GM12892 (cell line): ENCODE measurements around the gene RNF223.

Experiments
- POLR2A ChIP-seq: IDR thresholded peaks from 2 replicates; pipeline ENCODE4 v1.6.1; 2011; ENCODE audit warnings: low read depth, low read length, control low read depth
- POLR2AphosphoS5 ChIP-seq: IDR thresholded peaks from 2 replicates; pipeline ENCODE4 v1.6.1; 2011; ENCODE audit warnings: low read depth, low read length, control low read depth

DNA sequence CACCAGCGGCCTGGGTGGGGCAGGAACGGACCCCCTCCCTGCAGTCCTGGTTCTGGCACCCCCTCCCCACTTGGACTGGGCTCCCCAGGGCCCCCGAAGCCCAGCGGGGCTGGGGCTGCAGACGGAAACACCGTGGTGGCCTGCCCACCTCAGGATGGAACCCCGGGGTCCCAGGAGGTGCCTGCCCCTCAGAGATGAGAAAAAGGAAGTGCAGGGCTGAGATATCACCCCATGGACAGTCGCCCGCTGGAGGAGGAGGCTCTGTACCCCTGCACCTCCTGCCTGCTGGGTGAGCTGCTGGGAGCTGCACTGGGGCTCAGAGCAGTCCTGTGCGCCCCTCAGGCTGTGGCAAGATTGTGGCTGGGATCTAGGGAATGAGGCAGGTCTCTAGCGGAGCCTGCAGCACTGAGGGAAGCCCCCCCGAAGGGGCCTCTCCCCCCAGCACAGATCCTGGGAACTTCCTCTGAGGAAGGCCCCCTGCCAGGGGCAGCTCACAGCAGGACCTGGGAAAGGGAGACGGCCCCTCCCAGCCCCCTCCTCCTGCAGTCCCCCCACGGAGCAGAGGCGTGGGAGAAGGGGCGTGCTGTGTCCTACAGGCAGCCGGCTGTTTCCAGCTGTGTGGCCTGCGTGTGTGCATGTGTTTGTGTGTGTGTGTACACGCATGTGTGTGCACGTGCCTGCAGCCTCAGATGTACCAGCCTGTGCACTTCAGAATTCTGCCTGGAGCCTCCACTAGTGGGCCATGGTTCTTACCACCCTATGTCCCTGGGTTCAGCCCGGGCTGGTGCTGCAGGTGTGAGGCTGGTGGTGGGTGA, 47.3 kb downstream of the RNF223 start:
- TF ChIP-seq POLR2A: no peak
- no peak for TF ChIP-seq POLR2AphosphoS5
